Endothelial cell of umbilical vein (primary cell): Measurements from ENCODE around the gene TPR. TPM values are rescaled to one million over a fixed set of nuclear protein-coding genes. Genes with fewer than 3 reads are reported as not detected.
A peak's percentile ranks its signal among the peaks of the same experiment; 100 is the strongest.

ENCODE experiments used
- BruUV-seq: library from RNA; stranded (reverse); fragments of 400-500 nt; replicated peaks from 2 replicates; lab custom pipeline; 2021; lab: Mats Ljungman, UMichigan
- CTCF ChIA-PET: fragments of 300-600, 350-600 bp; sonication (Branson Sonifier 250); formaldehyde crosslinking; loops from one replicate; lab custom pipeline; 2021; ENCODE audit warnings: antibody characterized with exemption, inconsistent platforms; lab: Charles Lee
- POLR2A ChIA-PET: fragments of 300-600, 350-600 bp; sonication (Branson Sonifier 250); formaldehyde crosslinking; loops from one replicate; lab custom pipeline; 2021; ENCODE audit warnings: antibody characterized with exemption, inconsistent platforms; lab: Charles Lee
- DNase-seq: peaks from one replicate; pipeline ENCODE4 v3.0.0-alpha.2; 2011; ENCODE audit warnings: low read depth, low spot score
- FAIRE-seq: peaks from 2 replicates; lab custom pipeline; 2011; peaks lifted over from hg19 to GRCh38; lab: Jason Lieb, UNC
- H2AFZ ChIP-seq: 2 replicates; pipeline ENCODE4 v1.6.0; 2012; ENCODE audit warnings: low read depth, low read length, control low read depth, inconsistent platforms
- H3K27ac ChIP-seq: 2 replicates; pipeline ENCODE4 v1.5.1; 2011; ENCODE audit warnings: low read depth, mild to moderate bottlenecking, control low read depth, low read length, moderate library complexity; ENCODE audit not compliant: insufficient read depth
- H3K27me3 ChIP-seq, 2 experiments: 2 replicates each; pipeline versions ENCODE4 v1.6.0 to v1.6.1; 2011; ENCODE audit warnings: low read length in 2 of 2, mixed read lengths in 1 of 2; ENCODE audit not compliant: control insufficient read depth in 2 of 2, insufficient read depth in 2 of 2
- H3K36me3 ChIP-seq, 2 experiments: 2 replicates in 1 of 2; 3 replicates in 1 of 2; pipeline ENCODE4 v1.5.1; 2011; ENCODE audit warnings: low read length in 2 of 2, mild to moderate bottlenecking in 1 of 2, moderate library complexity in 1 of 2; ENCODE audit not compliant: control insufficient read depth in 2 of 2, insufficient read depth in 2 of 2; ENCODE audit errors: extremely low read depth in 1 of 2
- H3K4me1 ChIP-seq: 3 replicates; pipeline ENCODE4 v1.5.1; 2011; ENCODE audit warnings: mild to moderate bottlenecking, low read length; ENCODE audit not compliant: control insufficient read depth, insufficient read depth; ENCODE audit errors: extremely low read depth
- H3K4me2 ChIP-seq: 2 replicates; pipeline ENCODE4 v1.6.1; 2011; ENCODE audit warnings: low read length, control low read depth, mixed read lengths; ENCODE audit not compliant: insufficient read depth
- H3K4me3 ChIP-seq, 3 experiments: fragments of 200-600 bp in 1 of 3; sonication (generic), shearing (Covaris generic) in 1 of 3; replicated peaks in 1 of 3; 2 replicates each; pipeline ENCODE4 v1.5.1; 2011 to 2016; ENCODE audit warnings: control low read depth in 3 of 3, low read length in 3 of 3, mild to moderate bottlenecking in 2 of 3, inconsistent platforms in 1 of 3, low read depth in 1 of 3, moderate library complexity in 1 of 3; ENCODE audit not compliant: insufficient read depth in 1 of 3
- H3K79me2 ChIP-seq: 2 replicates; pipeline ENCODE4 v1.6.0; 2012; ENCODE audit warnings: low read length, inconsistent platforms; ENCODE audit not compliant: control insufficient read depth, insufficient read depth
- H3K9ac ChIP-seq: replicated peaks from 2 replicates; pipeline ENCODE3; 2011; ENCODE audit warnings: low read length, control low read depth; ENCODE audit not compliant: insufficient read depth; ENCODE audit errors: extremely low read depth
- H3K9me1 ChIP-seq: replicated peaks from 3 replicates; pipeline ENCODE4 v1.6.0; 2011; ENCODE audit warnings: mild to moderate bottlenecking, low read length; ENCODE audit not compliant: control insufficient read depth, insufficient read depth; ENCODE audit errors: extremely low read depth
- H3K9me3 ChIP-seq: replicated peaks from 2 replicates; pipeline ENCODE4 v1.5.1; 2012; ENCODE audit warnings: low read length, inconsistent platforms; ENCODE audit not compliant: control insufficient read depth, insufficient read depth
- H4K20me1 ChIP-seq: replicated peaks from 2 replicates; pipeline ENCODE3; 2011; ENCODE audit warnings: mild to moderate bottlenecking, low read length; ENCODE audit not compliant: control insufficient read depth, insufficient read depth; ENCODE audit errors: extremely low read depth
- EZH2 ChIP-seq: IDR thresholded peaks from 2 replicates; pipeline ENCODE4 v1.6.1; 2012; ENCODE audit warnings: borderline replicate concordance, low read depth, mild to moderate bottlenecking, moderate library complexity, low read length, inconsistent platforms; ENCODE audit not compliant: severe bottlenecking
- FOS ChIP-seq: IDR thresholded peaks from 2 replicates; pipeline ENCODE4 v1.6.1; 2011; ENCODE audit warnings: mild to moderate bottlenecking, low read length, moderate library complexity, borderline replicate concordance; ENCODE audit not compliant: insufficient read depth
- GATA2 ChIP-seq: IDR thresholded peaks from 2 replicates; pipeline ENCODE4 v1.7.0; 2011; ENCODE audit warnings: low read depth, mild to moderate bottlenecking, moderate library complexity, mixed read lengths, low read length; ENCODE audit not compliant: insufficient read length, insufficient read depth
- JUN ChIP-seq: IDR thresholded peaks from 2 replicates; pipeline ENCODE4 v1.6.1; 2011; ENCODE audit warnings: borderline replicate concordance, low read depth; ENCODE audit not compliant: insufficient read length, insufficient read depth
- MAX ChIP-seq: IDR thresholded peaks from 2 replicates; pipeline ENCODE4 v1.6.1; 2011; ENCODE audit not compliant: insufficient read depth, insufficient read length
- MYC ChIP-seq: IDR thresholded peaks from one replicate; pipeline ENCODE4 v1.6.1; 2011; ENCODE audit warnings: mild to moderate bottlenecking, low read depth, low read length
- POLR2A ChIP-seq: IDR thresholded peaks from 2 replicates; pipeline ENCODE4 v1.6.1; 2012; ENCODE audit warnings: low read depth, mild to moderate bottlenecking, control low read depth, low read length
- POLR2AphosphoS5 ChIP-seq: IDR thresholded peaks from 2 replicates; pipeline ENCODE4 v1.6.1; 2012; ENCODE audit warnings: low read depth, mild to moderate bottlenecking, control low read depth, low read length, moderate library complexity; ENCODE audit not compliant: insufficient read depth
- dilution Hi-C: fragments of 300-500 bp; cut with MboI; formaldehyde crosslinking; loops from one replicate; pipeline ENCODE4 v1.15.0; 2019; ENCODE audit warnings: low sequenced_read_pairs; ENCODE audit not compliant: extremely low pct_ligation_motif_present
- intact Hi-C: fragments of 100-400 bp; cut with micrococcal nuclease; formaldehyde crosslinking; loops from one replicate; pipeline ENCODE4 v1.10.0; 2022
- polyA plus RNA-seq, 4 experiments: library from polyadenylated mRNA; depleted of rRNA in 3 of 4; stranded (reverse) in 3 of 4; unstranded in 1 of 4; fragments of >200 nt; gene quantifications; 2 replicates each; pipeline versions ENCODE4 v1.2.1 to v1.2.3, GENCODE V29; 2011 to 2012; ENCODE audit warnings: missing spikeins in 1 of 4
- total RNA-seq: library from RNA; stranded (reverse); gene quantifications from 2 replicates; pipeline ENCODE4 v1.2.3, GENCODE V29; 2021
- TF ChIP-seq, protein P1 (sequence below), 2 donors: IDR thresholded peaks; 1 replicate in 1 of 2; 2 replicates in 1 of 2; pipeline ENCODE4 v1.5.1; 2011; ENCODE audit warnings: low read length in 2 of 2, mild to moderate bottlenecking in 2 of 2, moderate library complexity in 2 of 2, control low read depth in 1 of 2, inconsistent platforms in 1 of 2, low read depth in 1 of 2; ENCODE audit not compliant: insufficient read depth in 1 of 2; ENCODE audit errors: extremely low read depth in 1 of 2

Gene TPR
- total and polyA plus RNA-seq, 2 donors (not counting 3 experiments of a cell fraction or from before 2014, with no cell fraction given), result 49.4 to 118 TPM

- no peak overlapping the region for H3K4me3 ChIP-seq
- TF ChIP-seq GATA2, result peak; percentile 60
- TF ChIP-seq POLR2AphosphoS5, result no peak
- TF ChIP-seq FOS, result peak; percentile 35
- TF ChIP-seq, protein P1, sequence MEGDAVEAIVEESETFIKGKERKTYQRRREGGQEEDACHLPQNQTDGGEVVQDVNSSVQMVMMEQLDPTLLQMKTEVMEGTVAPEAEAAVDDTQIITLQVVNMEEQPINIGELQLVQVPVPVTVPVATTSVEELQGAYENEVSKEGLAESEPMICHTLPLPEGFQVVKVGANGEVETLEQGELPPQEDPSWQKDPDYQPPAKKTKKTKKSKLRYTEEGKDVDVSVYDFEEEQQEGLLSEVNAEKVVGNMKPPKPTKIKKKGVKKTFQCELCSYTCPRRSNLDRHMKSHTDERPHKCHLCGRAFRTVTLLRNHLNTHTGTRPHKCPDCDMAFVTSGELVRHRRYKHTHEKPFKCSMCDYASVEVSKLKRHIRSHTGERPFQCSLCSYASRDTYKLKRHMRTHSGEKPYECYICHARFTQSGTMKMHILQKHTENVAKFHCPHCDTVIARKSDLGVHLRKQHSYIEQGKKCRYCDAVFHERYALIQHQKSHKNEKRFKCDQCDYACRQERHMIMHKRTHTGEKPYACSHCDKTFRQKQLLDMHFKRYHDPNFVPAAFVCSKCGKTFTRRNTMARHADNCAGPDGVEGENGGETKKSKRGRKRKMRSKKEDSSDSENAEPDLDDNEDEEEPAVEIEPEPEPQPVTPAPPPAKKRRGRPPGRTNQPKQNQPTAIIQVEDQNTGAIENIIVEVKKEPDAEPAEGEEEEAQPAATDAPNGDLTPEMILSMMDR (IDR thresholded peaks at IDR 0.05; ENCODE audit: extremely low read depth in 1 of 2, insufficient read depth in 1 of 2, low read depth in 1 of 2, low read length in 2 of 2), result no peak
- no peak for TF ChIP-seq POLR2A
- no peak overlapping the region for H3K27ac ChIP-seq
- no peaks in the 10 kb centered on the region for H3K27me3 ChIP-seq
- BruUV-seq, result no TSS peak
- H3K9ac ChIP-seq, result no peak overlapping the region
- FAIRE-seq, result no peak
- no peak for DNase-seq
- H3K9me3 ChIP-seq, result no peaks in the 10 kb centered on the region
- dilution Hi-C loops (no loop called here), intact Hi-C loops (no loop called here)
- H4K20me1 ChIP-seq, result no peaks in the 10 kb centered on the region
- H2AFZ ChIP-seq, result no peak overlapping the region
- H3K4me2 ChIP-seq, result no peak overlapping the region
- no peaks in the 10 kb centered on the region for H3K79me2 ChIP-seq
- ChIA-PET POLR2A (no interaction called here), CTCF (interaction anchor here (1.0 to 1.4 kb wide), 3 partner anchors 9 to 267 kb away, joined by 3 to 9 read pairs (median 4); partner anchors contain the start of genes PTGS2 and TPR)
- no peaks in the 10 kb centered on the region for H3K4me1 ChIP-seq
- H3K9me1 ChIP-seq, result no peaks in the 10 kb centered on the region
- H3K36me3 ChIP-seq, result peaks cover 0 to 3% of the 10 kb centered on the region in 2 experiments
Measured at GRCh38 chr1:186413319-186413718, 38.3 kb upstream of the TPR start.

- peaks cover 6% of the 10 kb centered on the region for H3K4me1 ChIP-seq
- H3K9me3 ChIP-seq, result no peaks in the 10 kb centered on the region
- TF ChIP-seq FOS, result no peak
- TF ChIP-seq GATA2, result no peak
- TF ChIP-seq, protein P1 (IDR thresholded peaks at IDR 0.05; ENCODE audit: extremely low read depth in 1 of 2, insufficient read depth in 1 of 2, low read depth in 1 of 2, low read length in 2 of 2), result no peak
- no peak for TF ChIP-seq JUN
- TF ChIP-seq MYC, result no peak
- TF ChIP-seq POLR2A, result no peak
- no peak for TF ChIP-seq EZH2
- TF ChIP-seq MAX, result no peak
- TF ChIP-seq POLR2AphosphoS5, result no peak
- no peaks in the 10 kb centered on the region for H3K9me1 ChIP-seq
- ChIA-PET POLR2A (no interaction called here), CTCF (no interaction called here)
- no peak overlapping the region for H2AFZ ChIP-seq
- no peak overlapping the region for H3K4me3 ChIP-seq
- no peak overlapping the region for H3K27ac ChIP-seq
- dilution Hi-C loops (no loop called here), intact Hi-C loops (loop anchor here (10.0 kb wide), 1 partner anchor 416 kb away; the partner anchor contains the start of gene PLA2G4A)
- peaks cover 0 to 12% of the 10 kb centered on the region in 2 experiments for H3K36me3 ChIP-seq
- DNase-seq, result no peak
- no peak for FAIRE-seq
- H4K20me1 ChIP-seq, result no peaks in the 10 kb centered on the region
- H3K79me2 ChIP-seq, result no peaks in the 10 kb centered on the region
- no TSS peak for BruUV-seq
- no peak overlapping the region for H3K9ac ChIP-seq
- H3K27me3 ChIP-seq, result no peaks in the 10 kb centered on the region
- H3K4me2 ChIP-seq, result no peak overlapping the region
Measured at GRCh38 chr1:186409091-186409490, 34.0 kb upstream of the TPR start.
